GM19438 (cell line): Measurements from ENCODE around the gene CPNE5.

Experiments used
- ATAC-seq: cut with Tn5 transposase; IDR thresholded peaks from one replicate; pipeline ENCODE4 v1.9.1; 2021; ENCODE audit warnings: low read depth; ENCODE audit not compliant: unreplicated experiment

Gene CPNE5

GRCh38 chr6:36858407-36858981 is 19.2 kb upstream of the CPNE5 start:
- ATAC-seq: no peak

GRCh38 chr6:36857325-36857724 is 18.1 kb upstream of the CPNE5 start:
- ATAC-seq: no peak

- no peak for ATAC-seq
These were observed 17.0 kb upstream of the CPNE5 start for GRCh38 chr6:36856277-36856676.

- ATAC-seq: no peak
These were observed 16.5 kb upstream of the CPNE5 start for GRCh38 chr6:36855750-36856149.

- ATAC-seq: no peak
These were observed 14.1 kb upstream of the CPNE5 start for GRCh38 chr6:36853325-36853724.

- ATAC-seq: no peak
These were observed 13.4 kb upstream of the CPNE5 start for GRCh38 chr6:36852481-36853147.

- ATAC-seq: no peak
These were observed 12.4 kb upstream of the CPNE5 start for GRCh38 chr6:36851626-36852025.

- ATAC-seq: no peak
These were observed 11.9 kb upstream of the CPNE5 start for GRCh38 chr6:36851149-36851614.

GRCh38 chr6:36850021-36850420 is 10.8 kb upstream of the CPNE5 start:
- no peak for ATAC-seq

- no peak for ATAC-seq
These were observed 9.6 kb upstream of the CPNE5 start for GRCh38 chr6:36848658-36849441.

- no peak for ATAC-seq
These were observed 8.7 kb upstream of the CPNE5 start for GRCh38 chr6:36847991-36848390.

GRCh38 chr6:36847152-36847551 is 7.9 kb upstream of the CPNE5 start:
- ATAC-seq: no peak

- ATAC-seq: no peak
These were observed 6.0 kb upstream of the CPNE5 start for GRCh38 chr6:36845233-36845632.

- ATAC-seq: no peak
These were observed 5.3 kb upstream of the CPNE5 start for GRCh38 chr6:36844232-36845170.

GRCh38 chr6:36843170-36843569 is 3.9 kb upstream of the CPNE5 start:
- no peak for ATAC-seq

- no peak for ATAC-seq
These were observed 2.5 kb upstream of the CPNE5 start for GRCh38 chr6:36841756-36842155.

- no peak for ATAC-seq
These were observed 1.5 kb upstream of the CPNE5 start for GRCh38 chr6:36840432-36841403.

GRCh38 chr6:36839749-36840431 is 646 bp upstream of the CPNE5 start:
- ATAC-seq: no peak

- no peak for ATAC-seq
These were observed 1.6 kb downstream of the CPNE5 start for GRCh38 chr6:36837686-36838085.
